ENCODE data around the gene YBX2. TPM values are rescaled to one million over a fixed set of nuclear protein-coding genes. Genes with fewer than 3 reads are reported as not detected.
A peak's percentile ranks its signal among the peaks of the same experiment; 100 is the strongest.

The YBX2 gene
- total RNA-seq, 2 experiments from 2014 or later = 0.37 to 1.2 TPM

DNA sequence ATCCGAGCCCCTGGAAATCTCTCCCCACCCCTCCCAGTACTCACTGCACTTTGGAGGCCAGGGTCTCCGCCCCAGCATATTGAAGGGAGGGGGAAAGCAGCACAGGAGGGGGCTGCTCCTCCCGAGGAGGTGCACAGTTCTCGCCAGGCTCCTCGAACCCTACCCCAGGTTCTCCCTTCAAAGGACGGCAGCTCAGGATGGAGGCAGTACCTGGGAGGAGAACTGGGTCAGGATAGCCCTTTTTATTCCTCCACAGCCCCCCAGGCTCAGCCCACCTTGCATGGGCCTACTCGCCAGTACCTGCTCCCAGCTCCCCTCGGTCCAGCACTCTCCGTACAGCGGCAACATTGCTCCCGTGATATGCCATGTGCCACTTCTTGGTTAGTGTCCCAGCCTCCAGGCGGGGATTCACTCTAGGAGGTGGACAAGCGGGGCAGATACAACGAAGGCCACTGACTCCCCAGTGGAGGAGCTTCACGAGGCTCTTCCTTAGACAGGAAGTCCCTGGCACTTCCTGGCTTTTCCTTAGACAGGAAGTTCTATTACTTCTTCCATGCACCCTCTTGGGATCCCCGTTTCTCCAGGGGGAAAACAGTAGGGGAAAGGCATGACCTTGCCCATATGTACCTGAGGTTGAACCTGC, 22.8 kb upstream of the YBX2 start:
- H3K4me1 Mint-ChIP-seq = peaks cover 16% of the 10 kb centered on the region
- no peaks in the 10 kb centered on the region for H3K9me3 Mint-ChIP-seq
- H3K27me3 Mint-ChIP-seq = no peaks in the 10 kb centered on the region
- ATAC-seq (ENCODE audit: low read depth) (no peak), DNase-seq (no peak)
- no peak overlapping the region for H3K27ac Mint-ChIP-seq
- H3K4me3 Mint-ChIP-seq = peak overlapping the region; percentile 30
- POLR2A ChIA-PET = interaction anchor here (1.1 to 5.1 kb wide), 3 partner anchors 12 to 19 kb away, joined by 3 to 51 read pairs (median 6); partner anchors contain the start of genes ACAP1 and NEURL4
- peaks cover 14% of the 10 kb centered on the region for H3K36me3 Mint-ChIP-seq

DNA sequence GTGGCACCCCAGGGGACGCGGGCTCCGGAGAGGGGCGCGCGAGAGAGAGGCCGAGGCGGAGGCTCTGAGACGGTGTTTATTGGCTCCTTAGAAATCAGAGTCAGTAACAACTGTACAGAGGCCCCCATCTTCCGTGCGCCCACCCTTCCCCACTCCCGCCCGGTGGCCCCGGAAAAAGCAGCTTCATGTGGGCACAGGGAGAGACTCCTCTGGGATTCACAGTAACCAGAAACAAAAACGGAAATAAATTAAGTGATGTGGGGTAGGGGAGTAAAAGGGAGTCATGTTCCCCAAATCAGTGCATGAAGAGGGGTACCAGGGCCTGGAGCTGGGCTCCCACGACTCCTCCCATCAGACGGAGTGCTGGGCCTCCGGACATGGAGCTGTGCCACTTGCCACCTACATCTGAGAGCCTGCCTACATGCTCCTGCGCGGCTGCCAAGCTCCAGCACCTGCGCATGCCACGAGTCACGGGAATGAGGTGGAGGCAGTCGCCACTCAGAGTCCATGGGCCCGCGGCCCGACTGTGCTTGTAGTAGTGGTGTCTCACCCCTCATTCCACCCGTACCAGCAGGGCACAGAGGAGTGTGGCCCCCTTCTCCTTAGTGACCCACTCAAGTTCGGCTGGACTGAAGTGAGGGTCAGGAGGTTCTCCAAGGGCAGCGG, 21.3 kb upstream of the YBX2 start:
- ATAC-seq (ENCODE audit: low read depth) = no peak
- H3K9me3 Mint-ChIP-seq = no peaks in the 10 kb centered on the region

DNA sequence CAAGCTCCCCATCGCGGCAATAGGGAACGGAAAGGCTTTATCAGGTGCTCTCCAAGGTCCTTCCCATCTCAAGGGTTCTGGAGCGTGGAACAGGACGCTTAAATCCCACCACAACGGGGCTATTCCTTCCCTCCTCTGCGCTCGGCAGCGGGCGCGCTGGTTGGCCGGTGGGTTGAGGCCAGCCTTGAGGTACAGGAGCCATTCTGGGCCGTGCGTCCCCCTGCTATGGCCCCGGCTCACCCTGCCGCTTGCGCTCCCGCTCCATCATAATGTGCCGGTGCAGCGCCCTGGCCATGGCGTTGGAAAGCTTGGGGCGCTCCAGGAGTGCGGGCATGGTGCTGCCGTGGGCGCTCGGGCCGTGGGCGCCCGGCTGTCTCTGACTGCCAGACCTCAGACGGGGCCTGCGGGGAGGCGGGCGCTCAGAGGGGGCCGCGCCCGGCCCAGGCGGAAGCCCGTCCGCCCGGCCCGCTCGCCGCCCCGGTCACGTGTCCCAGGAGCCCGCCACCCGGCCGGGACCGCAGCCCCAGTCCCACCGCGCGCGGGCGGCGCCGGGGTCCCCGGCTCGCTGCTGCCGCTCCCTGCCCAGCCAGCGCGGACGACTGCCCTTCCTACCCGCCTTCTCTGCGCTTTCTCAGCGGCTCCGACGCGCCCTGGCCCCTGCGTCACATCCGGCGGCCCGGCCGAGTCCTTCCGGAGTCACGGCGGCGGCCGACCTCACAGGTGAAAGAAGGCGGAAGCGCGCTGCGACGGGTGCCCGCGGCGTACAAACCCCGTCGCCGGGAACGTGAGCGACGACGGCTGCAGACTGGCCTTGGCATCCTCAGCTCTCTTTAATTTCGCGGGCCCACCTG, 20.5 kb upstream of the YBX2 start, which contains the start of gene GPS2:
GPS2 (minus strand) TSS at position 642 of the 851 bp plus-strand sequence; CDS start at position 334, 308 bp downstream.
- POLR2A ChIA-PET = interaction anchor here (0.5 to 5.1 kb wide), 14 partner anchors 10 to 232 kb away, joined by 3 to 51 read pairs (median 6); partner anchors contain the start of genes ACAP1, NEURL4, POLR2A and SLC2A4
- H3K4me1 Mint-ChIP-seq = peaks cover 31% of the 10 kb centered on the region
- H3K36me3 Mint-ChIP-seq = peaks cover 25% of the 10 kb centered on the region
- H3K27ac Mint-ChIP-seq = peak within 1 kb of the TSS; percentile 95
- H3K4me3 Mint-ChIP-seq = peak within 1 kb of the TSS; percentile 93
- ATAC-seq (ENCODE audit: low read depth) (peak; percentile 86), DNase-seq (peak; percentile 97)
- no peaks in the 10 kb centered on the region for H3K27me3 Mint-ChIP-seq
- no peaks in the 10 kb centered on the region for H3K9me3 Mint-ChIP-seq

More for the DNA sequence above, 21.3 kb upstream of the YBX2 start:
- Mint-ChIP-seq H3K27me3 (no peaks in the 10 kb centered on the region), H3K4me3 (peak overlapping the region; percentile 93), H3K36me3 (peaks cover 18% of the 10 kb centered on the region), H3K4me1 (peaks cover 23% of the 10 kb centered on the region), H3K27ac (peak overlapping the region; percentile 95)
- DNase-seq = no peak
- POLR2A ChIA-PET = interaction anchor here (0.6 to 5.1 kb wide), 8 partner anchors 11 to 232 kb away, joined by 3 to 51 read pairs (median 6); partner anchors contain the start of genes ACAP1, NEURL4 and POLR2A

GRCh38 chr17:7313890-7314718, 19.7 kb upstream of the YBX2 start:
- Mint-ChIP-seq H3K9me3 (no peaks in the 10 kb centered on the region), H3K4me1 (peaks cover 39% of the 10 kb centered on the region), H3K27ac (peak overlapping the region; percentile 71), H3K36me3 (peaks cover 30% of the 10 kb centered on the region), H3K27me3 (no peaks in the 10 kb centered on the region), H3K4me3 (peak overlapping the region; percentile 86)
- DNase-seq = no peak
- no peak for ATAC-seq (ENCODE audit: low read depth)
- POLR2A ChIA-PET = interaction anchor here (0.5 to 5.1 kb wide), 15 partner anchors 10 to 279 kb away, joined by 3 to 51 read pairs (median 5); partner anchors contain the start of genes ACAP1, NEURL4, POLR2A and SLC16A13

- ATAC-seq (ENCODE audit: low read depth) = no peak
- Mint-ChIP-seq H3K27ac (peak overlapping the region; percentile 73), H3K9me3 (no peaks in the 10 kb centered on the region), H3K36me3 (peaks cover 30% of the 10 kb centered on the region), H3K27me3 (no peaks in the 10 kb centered on the region), H3K4me3 (peak overlapping the region; percentile 86), H3K4me1 (peaks cover 42% of the 10 kb centered on the region)
- no peak for DNase-seq
- POLR2A ChIA-PET = interaction anchor here (0.5 to 5.1 kb wide), 12 partner anchors 9 to 278 kb away, joined by 3 to 51 read pairs (median 7); partner anchors contain the start of genes ACAP1, GABARAP, NEURL4 and POLR2A
Measured at GRCh38 chr17:7313088-7313889, 18.9 kb upstream of the YBX2 start.

GRCh38 chr17:7312432-7313087, 18.1 kb upstream of the YBX2 start:
- DNase-seq = no peak

GRCh38 chr17:7311110-7311705, 16.8 kb upstream of the YBX2 start:
- ATAC-seq (ENCODE audit: low read depth) (no peak), DNase-seq (no peak)
- Mint-ChIP-seq H3K27me3 (no peaks in the 10 kb centered on the region), H3K4me1 (peaks cover 45% of the 10 kb centered on the region), H3K9me3 (no peaks in the 10 kb centered on the region), H3K4me3 (no peak overlapping the region), H3K36me3 (peaks cover 28% of the 10 kb centered on the region), H3K27ac (peak overlapping the region; percentile 98)
- POLR2A ChIA-PET = interaction anchor here (0.7 to 4.3 kb wide), 4 partner anchors 18 to 253 kb away, joined by 4 to 34 read pairs (median 4); partner anchors contain the start of genes ACAP1 and NEURL4

More at GRCh38 chr17:7312432-7313087, 18.1 kb upstream of the YBX2 start:
- peak overlapping the region; percentile 73 for H3K27ac Mint-ChIP-seq
- H3K27me3 Mint-ChIP-seq = no peaks in the 10 kb centered on the region
- POLR2A ChIA-PET = interaction anchor here (1.0 to 5.1 kb wide), 7 partner anchors 17 to 70 kb away, joined by 3 to 51 read pairs (median 7); partner anchors contain the start of genes ACAP1, GABARAP, NEURL4 and SLC2A4
- ATAC-seq (ENCODE audit: low read depth) = no peak
- H3K36me3 Mint-ChIP-seq = peaks cover 30% of the 10 kb centered on the region
- H3K9me3 Mint-ChIP-seq = no peaks in the 10 kb centered on the region
- peak overlapping the region; percentile 57 for H3K4me3 Mint-ChIP-seq
- H3K4me1 Mint-ChIP-seq = peaks cover 42% of the 10 kb centered on the region

GRCh38 chr17:7309628-7310027, 15.2 kb upstream of the YBX2 start:
- Mint-ChIP-seq H3K27me3 (no peaks in the 10 kb centered on the region), H3K27ac (peak overlapping the region; percentile 98), H3K36me3 (peaks cover 28% of the 10 kb centered on the region)

DNA sequence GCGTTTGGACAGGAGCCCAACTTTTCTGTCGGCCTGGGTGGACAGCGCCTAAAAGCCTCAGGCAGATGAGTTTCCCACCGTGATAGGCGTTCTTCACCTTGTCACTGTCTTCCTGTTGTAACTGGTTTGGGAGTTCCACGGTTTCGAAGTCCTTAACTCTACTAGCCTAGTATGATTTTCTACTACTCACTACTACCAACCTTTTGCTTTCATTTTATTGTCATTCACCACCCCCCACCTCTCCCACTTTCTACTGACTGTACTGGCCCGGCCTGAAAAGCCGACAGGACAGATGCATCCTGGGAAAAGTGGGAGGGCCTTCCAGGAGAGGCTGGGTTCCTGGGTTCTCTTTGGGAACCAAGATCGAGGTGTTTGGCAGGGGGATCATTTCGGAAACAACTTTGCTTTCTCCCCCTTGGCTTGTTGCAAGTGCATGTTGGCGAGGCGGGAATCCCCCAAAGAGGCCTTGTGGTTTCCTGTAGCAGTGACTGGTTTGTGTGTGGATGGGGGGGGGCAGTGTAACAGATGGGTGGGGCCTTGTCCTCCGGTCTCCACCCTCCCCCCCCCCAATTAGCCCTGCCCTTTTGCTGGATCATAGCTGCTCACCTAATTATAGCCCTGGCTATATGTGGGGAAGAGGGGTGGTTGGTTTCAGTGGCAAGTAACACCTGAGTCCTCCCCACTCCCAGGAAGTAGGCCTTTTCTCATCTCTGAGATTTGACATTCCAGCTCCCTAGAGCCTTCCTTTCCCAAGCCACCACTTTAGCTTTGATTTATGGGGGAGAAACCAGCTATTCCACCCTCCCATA, 14.4 kb upstream of the YBX2 start:
- POLR2A ChIA-PET = interaction anchor here (0.6 to 4.3 kb wide), 8 partner anchors 21 to 900 kb away, joined by 3 to 34 read pairs (median 8); partner anchors contain the start of genes ACAP1, MPDU1, NEURL4 and PHF23
- no peaks in the 10 kb centered on the region for H3K9me3 Mint-ChIP-seq
- H3K27ac Mint-ChIP-seq = peak overlapping the region; percentile 98
- H3K4me3 Mint-ChIP-seq = peak overlapping the region; percentile 88
- ATAC-seq (ENCODE audit: low read depth) (peak; percentile 6), DNase-seq (peak; percentile 75)
- no peaks in the 10 kb centered on the region for H3K27me3 Mint-ChIP-seq
- H3K36me3 Mint-ChIP-seq = peaks cover 28% of the 10 kb centered on the region
- peaks cover 39% of the 10 kb centered on the region for H3K4me1 Mint-ChIP-seq

More at GRCh38 chr17:7309628-7310027, 15.2 kb upstream of the YBX2 start:
- Mint-ChIP-seq H3K4me1 (peaks cover 45% of the 10 kb centered on the region), H3K4me3 (peak overlapping the region; percentile 88), H3K9me3 (no peaks in the 10 kb centered on the region)
- no peak for ATAC-seq (ENCODE audit: low read depth)
- DNase-seq = no peak
- POLR2A ChIA-PET = interaction anchor here (1.1 to 4.3 kb wide), 7 partner anchors 17 to 71 kb away, joined by 3 to 34 read pairs (median 9); partner anchors contain the start of genes ACAP1, NEURL4 and PHF23
